Smooth muscle cell (in vitro differentiated cells): ENCODE data around the gene PGPEP1. TPM values are rescaled to one million over a fixed set of nuclear protein-coding genes. Genes with fewer than 3 reads are reported as not detected.
A peak's percentile ranks its signal among the peaks of the same experiment; 100 is the strongest.

Experiments
- DNase-seq: peaks from one replicate; lab custom pipeline; 2025; ENCODE audit not compliant: unreplicated experiment; lab: John Stamatoyannopoulos, UW
- H2AFZ ChIP-seq: fragments of 200-600 bp; sonication (generic); 2 replicates; pipeline ENCODE4 v1.6.0; 2016; ENCODE audit warnings: antibody characterized with exemption, low read depth, mild to moderate bottlenecking
- H3F3A ChIP-seq: fragments of 200-600 bp; sonication (generic); 2 replicates; pipeline ENCODE4 v1.6.0; 2017; ENCODE audit warnings: antibody characterized with exemption, low read depth
- H3K27ac ChIP-seq: fragments of 200-600 bp; sonication (generic); 2 replicates; pipeline ENCODE4 v1.5.1; 2016; ENCODE audit warnings: low read depth, mild to moderate bottlenecking
- H3K27me3 ChIP-seq: fragments of 200-600 bp; sonication (generic); 2 replicates; pipeline ENCODE4 v1.6.1; 2016; ENCODE audit warnings: low read depth, mild to moderate bottlenecking
- H3K36me3 ChIP-seq: fragments of 200-600 bp; sonication (generic); 2 replicates; pipeline ENCODE4 v1.5.1; 2016; ENCODE audit warnings: low read depth
- H3K4me1 ChIP-seq: fragments of 200-600 bp; sonication (generic); 2 replicates; pipeline ENCODE4 v1.5.1; 2016; ENCODE audit warnings: low read depth
- H3K4me2 ChIP-seq: fragments of 200-600 bp; sonication (generic); 2 replicates; pipeline ENCODE4 v1.6.0; 2016; ENCODE audit warnings: mild to moderate bottlenecking
- H3K4me3 ChIP-seq: fragments of 200-600 bp; sonication (generic); 2 replicates; pipeline ENCODE4 v1.5.1; 2016; ENCODE audit warnings: mild to moderate bottlenecking
- H3K79me2 ChIP-seq: fragments of 200-600 bp; sonication (generic); 2 replicates; pipeline ENCODE4 v1.6.0; 2016; ENCODE audit warnings: low read depth, mild to moderate bottlenecking
- H3K9ac ChIP-seq: fragments of 200-600 bp; sonication (generic); 2 replicates; pipeline ENCODE4 v1.6.0; 2016; ENCODE audit warnings: low read depth
- H3K9me3 ChIP-seq: fragments of 200-600 bp; sonication (generic); replicated peaks from 2 replicates; pipeline ENCODE4 v1.5.1; 2016; ENCODE audit warnings: low read depth
- H4K20me1 ChIP-seq: fragments of 200-600 bp; sonication (generic); 2 replicates; pipeline ENCODE4 v1.6.0; 2016; ENCODE audit warnings: low read depth
- CTCF ChIP-seq: fragments of 200-600 bp; sonication (generic); IDR thresholded peaks from 2 replicates; pipeline ENCODE4 v1.5.1; 2017; ENCODE audit warnings: borderline replicate concordance, mild to moderate bottlenecking, antibody characterized with exemption; ENCODE audit not compliant: insufficient read depth, poor library complexity, severe bottlenecking
- WGBS: methylation state at CpG from one replicate; pipeline ENCODE4 v1.1.7; 2016; ENCODE audit warnings: low lambda C conversion rate; 5-methylcytosine and 5-hydroxymethylcytosine counted together
- polyA plus RNA-seq: library from polyadenylated mRNA; unstranded; fragments of >200 nt; fragmentation: Nextera tagmentation; extraction: Ambion mirVana; gene quantifications from 2 replicates; pipeline ENCODE4 v1.2.1, GENCODE V29; 2016
- total RNA-seq: library from RNA; depleted of rRNA; stranded (reverse); fragments of >200 nt; gene quantifications from 2 replicates; pipeline ENCODE4 v1.2.3, GENCODE V29; 2014

PGPEP1 gene
- total and polyA plus RNA-seq, 2 experiments from 2014 or later: 4.5 to 11.7 TPM

- WGBS: 91% methylated on average over 37 of the region's 37 CpGs
- Histone ChIP-seq H3K79me2 (no peaks in the 10 kb centered on the region), H3K27ac (no peak overlapping the region), H3K9me3 (no peaks in the 10 kb centered on the region), H3K9ac (no peak overlapping the region), H3K4me1 (peaks cover 4% of the 10 kb centered on the region), H2AFZ (no peak overlapping the region), H3K4me3 (no peak overlapping the region), H3K27me3 (no peaks in the 10 kb centered on the region), H3K36me3 (no peaks in the 10 kb centered on the region), H4K20me1 (no peaks in the 10 kb centered on the region), H3F3A (peaks cover 5% of the 10 kb centered on the region), H3K4me2 (no peak overlapping the region)
- no peak for DNase-seq
- TF ChIP-seq CTCF: no peak
These were observed 56.3 kb downstream of the PGPEP1 start for GRCh38 chr19:18396471-18397241.

GRCh38 chr19:18397242-18398202, 57.1 kb downstream of the PGPEP1 start, which contains the start of gene LRRC25:
Gene LRRC25 (minus strand): TSS chr19:18397622. CDS start chr19:18396963, 659 bp downstream.
- Histone ChIP-seq H3K4me2 (no peak within 1 kb of the TSS), H3F3A (peaks cover 5% of the 10 kb centered on the region), H3K4me1 (peaks cover 4% of the 10 kb centered on the region), H3K79me2 (no peaks in the 10 kb centered on the region), H3K27me3 (no peaks in the 10 kb centered on the region), H3K27ac (no peak within 1 kb of the TSS), H3K4me3 (no peak within 1 kb of the TSS), H4K20me1 (no peaks in the 10 kb centered on the region), H3K9ac (no peak within 1 kb of the TSS), H3K36me3 (no peaks in the 10 kb centered on the region), H2AFZ (no peak within 1 kb of the TSS), H3K9me3 (no peaks in the 10 kb centered on the region)
- TF ChIP-seq CTCF: no peak
- no peak for DNase-seq
- 56% methylated on average over 33 of the region's 33 CpGs for WGBS

GRCh38 chr19:18399008-18399407, 58.6 kb downstream of the PGPEP1 start:
- Histone ChIP-seq H3K9ac (no peak overlapping the region), H3K27ac (peak overlapping the region; percentile 35), H3K9me3 (no peaks in the 10 kb centered on the region), H3K27me3 (no peaks in the 10 kb centered on the region), H3K36me3 (no peaks in the 10 kb centered on the region), H3F3A (peaks cover 5% of the 10 kb centered on the region), H3K4me3 (no peak overlapping the region), H3K4me1 (peaks cover 4% of the 10 kb centered on the region), H4K20me1 (no peaks in the 10 kb centered on the region), H3K79me2 (no peaks in the 10 kb centered on the region), H3K4me2 (no peak overlapping the region), H2AFZ (no peak overlapping the region)
- no peak for DNase-seq
- 33% methylated on average over 6 of the region's 6 CpGs for WGBS
- TF ChIP-seq CTCF: no peak
